ENCODE data around the gene PHTF2. TPM values are rescaled to one million over a fixed set of nuclear protein-coding genes. Genes with fewer than 3 reads are reported as not detected.

Gene PHTF2
- total and polyA plus RNA-seq, 2 donors (not counting 3 experiments of a cell fraction or from before 2014, with no cell fraction given): 13.3 to 21.4 TPM

- H3K9ac ChIP-seq (replicated peaks; ENCODE audit: extremely low read depth, insufficient read depth, low read length): no peak overlapping the region
- no peak overlapping the region for H2AFZ ChIP-seq (ENCODE audit: low read depth, low read length)
- no peaks in the 10 kb centered on the region for H3K4me1 ChIP-seq (ENCODE audit: control insufficient read depth, extremely low read depth, insufficient read depth, low read length)
- H3K4me3 ChIP-seq (replicated peaks in 1 of 3; ENCODE audit: insufficient read depth in 1 of 3, low read depth in 1 of 3, low read length in 3 of 3): no peak overlapping the region
- CTCF ChIA-PET: no interaction called here
- H3K9me3 ChIP-seq (replicated peaks; ENCODE audit: control insufficient read depth, insufficient read depth, low read length): no peaks in the 10 kb centered on the region
- no TSS peak for BruUV-seq (replicated peaks)
- no peak overlapping the region for H3K4me2 ChIP-seq (ENCODE audit: insufficient read depth, low read length)
- intact Hi-C loops (cut with micrococcal nuclease) (no loop called here), dilution Hi-C loops (cut with MboI; ENCODE audit: extremely low pct_ligation_motif_present, low sequenced_read_pairs) (no loop called here)
- H3K79me2 ChIP-seq (ENCODE audit: control insufficient read depth, insufficient read depth, low read length): no peaks in the 10 kb centered on the region
- no peaks in the 10 kb centered on the region for H4K20me1 ChIP-seq (replicated peaks; ENCODE audit: control insufficient read depth, extremely low read depth, insufficient read depth, low read length)
- H3K27ac ChIP-seq (ENCODE audit: insufficient read depth, low read depth, low read length): no peak overlapping the region
- TF ChIP-seq CTCF (IDR thresholded peaks at IDR 0.05; ENCODE audit: extremely low read depth in 1 of 2, insufficient read depth in 1 of 2, low read depth in 1 of 2, low read length in 2 of 2) (no peak), MYC (IDR thresholded peaks at IDR 0.05; ENCODE audit: low read depth, low read length) (no peak), EZH2 (IDR thresholded peaks at IDR 0.05; ENCODE audit: borderline replicate concordance, low read depth, low read length, severe bottlenecking) (no peak), MAX (IDR thresholded peaks at IDR 0.05; ENCODE audit: insufficient read depth, insufficient read length) (no peak), POLR2A (IDR thresholded peaks at IDR 0.05; ENCODE audit: low read depth, low read length) (no peak), POLR2AphosphoS5 (IDR thresholded peaks at IDR 0.05; ENCODE audit: insufficient read depth, low read depth, low read length) (no peak), FOS (IDR thresholded peaks at IDR 0.05; ENCODE audit: borderline replicate concordance, insufficient read depth, low read length) (no peak), JUN (IDR thresholded peaks at IDR 0.05; ENCODE audit: borderline replicate concordance, insufficient read depth, insufficient read length, low read depth) (no peak)
- DNase-seq (ENCODE audit: low read depth, low spot score) (no peak), FAIRE-seq (no peak)
- H3K9me1 ChIP-seq (replicated peaks; ENCODE audit: control insufficient read depth, extremely low read depth, insufficient read depth, low read length): no peaks in the 10 kb centered on the region
- H3K36me3 ChIP-seq (ENCODE audit: control insufficient read depth in 2 of 2, extremely low read depth in 1 of 2, insufficient read depth in 2 of 2, low read length in 2 of 2): no peaks in the 10 kb centered on the region
- no peaks in the 10 kb centered on the region for H3K27me3 ChIP-seq (ENCODE audit: control insufficient read depth in 2 of 2, insufficient read depth in 2 of 2, low read length in 2 of 2)
- POLR2A ChIA-PET: no interaction called here
Measured at GRCh38 chr7:78002715-78003114, 204.1 kb downstream of the PHTF2 start.
